ENCODE measurements around the gene KLHL11.
A peak's percentile ranks its signal among the peaks of the same experiment; 100 is the strongest.
"Not testable (repeated sequence)": the region's sequence is repeated elsewhere in the genome, so short reads cannot be mapped to it uniquely, and the experiment has no call there.

The KLHL11 gene

DNA sequence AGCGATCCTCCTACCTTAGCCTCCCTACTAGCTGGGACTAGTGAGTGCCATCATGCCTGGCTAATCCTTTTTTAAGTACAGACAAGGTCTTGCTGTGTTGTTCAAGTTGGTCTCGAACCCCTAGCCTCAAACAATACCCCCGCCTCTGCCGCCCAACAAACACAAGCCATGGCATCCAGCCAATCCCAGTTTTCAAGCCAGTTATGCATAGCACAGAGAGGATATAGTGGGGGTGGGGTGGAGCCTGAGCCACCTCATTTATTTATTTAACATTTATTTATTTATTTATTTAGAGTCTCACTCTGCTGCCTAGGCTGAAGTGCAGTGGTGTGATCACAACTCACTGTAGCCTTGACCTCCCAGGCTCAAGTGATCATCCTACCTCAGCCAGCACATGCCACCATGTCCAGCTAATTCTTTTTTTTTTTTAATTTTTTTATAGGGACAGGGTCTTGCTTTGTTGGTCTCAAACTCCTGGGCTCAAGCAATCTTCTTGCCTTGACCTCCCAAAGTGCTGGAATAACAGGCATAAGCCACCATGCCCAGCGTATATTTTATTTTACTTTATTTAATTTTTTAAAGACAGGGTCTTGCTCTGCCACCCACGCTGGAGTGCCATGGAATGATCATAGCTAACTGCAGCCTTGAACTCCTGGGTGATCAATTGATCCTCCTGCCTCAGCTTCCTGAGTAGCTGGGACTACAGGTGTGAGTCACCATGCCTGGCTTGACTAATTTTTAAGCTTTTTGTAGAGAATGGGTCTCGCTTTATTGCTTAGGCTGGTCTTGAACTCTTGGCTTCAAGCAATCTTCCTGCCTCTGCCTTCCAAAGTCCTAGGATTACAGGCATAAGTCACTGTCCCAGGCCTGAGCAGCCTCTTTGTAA is 26.2 kb upstream of the KLHL11 start:
- H3K4me3 ChIP-seq (replicated peaks; ENCODE audit: low read depth, low read length) = no peak overlapping the region
- TF ChIP-seq, protein P1, sequence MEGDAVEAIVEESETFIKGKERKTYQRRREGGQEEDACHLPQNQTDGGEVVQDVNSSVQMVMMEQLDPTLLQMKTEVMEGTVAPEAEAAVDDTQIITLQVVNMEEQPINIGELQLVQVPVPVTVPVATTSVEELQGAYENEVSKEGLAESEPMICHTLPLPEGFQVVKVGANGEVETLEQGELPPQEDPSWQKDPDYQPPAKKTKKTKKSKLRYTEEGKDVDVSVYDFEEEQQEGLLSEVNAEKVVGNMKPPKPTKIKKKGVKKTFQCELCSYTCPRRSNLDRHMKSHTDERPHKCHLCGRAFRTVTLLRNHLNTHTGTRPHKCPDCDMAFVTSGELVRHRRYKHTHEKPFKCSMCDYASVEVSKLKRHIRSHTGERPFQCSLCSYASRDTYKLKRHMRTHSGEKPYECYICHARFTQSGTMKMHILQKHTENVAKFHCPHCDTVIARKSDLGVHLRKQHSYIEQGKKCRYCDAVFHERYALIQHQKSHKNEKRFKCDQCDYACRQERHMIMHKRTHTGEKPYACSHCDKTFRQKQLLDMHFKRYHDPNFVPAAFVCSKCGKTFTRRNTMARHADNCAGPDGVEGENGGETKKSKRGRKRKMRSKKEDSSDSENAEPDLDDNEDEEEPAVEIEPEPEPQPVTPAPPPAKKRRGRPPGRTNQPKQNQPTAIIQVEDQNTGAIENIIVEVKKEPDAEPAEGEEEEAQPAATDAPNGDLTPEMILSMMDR (IDR thresholded peaks at IDR 0.05; ENCODE audit: low read length, missing control alignments) = no peak
- DNase-seq (ENCODE audit: low read depth) = no peak

DNA sequence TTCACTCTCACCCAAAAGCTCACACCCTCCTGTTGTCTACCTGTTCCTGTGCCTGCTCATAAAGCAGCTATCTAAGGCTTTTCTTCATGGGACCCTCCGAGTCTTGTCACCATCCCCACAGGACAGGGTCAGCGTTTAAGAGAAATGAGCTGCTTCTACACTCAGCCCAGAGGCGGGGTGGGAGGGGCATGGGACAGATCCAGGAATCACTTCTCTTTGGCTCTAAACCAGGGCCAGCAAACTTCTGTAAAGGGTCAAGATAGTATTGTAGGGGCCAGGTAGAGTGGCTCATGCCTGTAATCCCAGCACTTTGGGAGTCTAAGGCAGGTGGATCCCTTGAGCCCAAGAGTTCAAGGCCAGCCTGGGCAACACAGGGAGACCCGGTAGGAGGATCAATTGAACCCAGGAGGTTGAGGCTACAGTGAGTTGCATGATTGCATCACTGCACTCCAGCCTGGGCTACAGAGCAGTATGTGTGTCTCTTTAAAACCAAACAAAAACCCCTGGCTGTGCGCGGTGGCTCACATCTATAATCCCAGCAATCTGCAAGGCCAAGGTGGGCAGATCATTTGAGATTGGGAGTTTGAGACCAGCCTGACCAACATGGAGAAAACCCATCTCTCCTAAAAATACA is 23.2 kb upstream of the KLHL11 start:
- no peak for DNase-seq (ENCODE audit: low read depth)
- no peak overlapping the region for H3K4me3 ChIP-seq (replicated peaks; ENCODE audit: low read depth, low read length)
- TF ChIP-seq, protein P1 (IDR thresholded peaks at IDR 0.05; ENCODE audit: low read length, missing control alignments) = no peak

DNA sequence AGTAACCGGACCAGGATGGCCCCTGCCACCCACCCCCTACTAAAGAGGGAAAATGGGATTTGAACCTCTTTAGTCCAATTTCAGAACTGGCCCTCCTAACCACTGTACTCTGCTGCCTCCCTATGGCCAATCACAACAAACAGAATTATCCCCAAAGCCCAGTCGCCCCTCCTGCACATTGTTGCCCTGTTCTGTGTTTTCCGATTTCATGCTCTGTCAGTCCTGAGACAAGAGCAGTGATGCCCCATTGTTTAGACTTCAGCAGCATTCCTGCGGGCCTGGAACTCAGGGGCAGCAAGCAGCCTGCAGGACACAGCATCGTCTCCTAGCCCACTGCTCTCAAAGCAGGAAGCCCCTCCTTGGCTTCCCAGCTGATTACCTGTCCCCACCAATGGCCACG is 20.5 kb upstream of the KLHL11 start:
- H3K4me3 ChIP-seq (replicated peaks; ENCODE audit: low read depth, low read length) = no peak overlapping the region
- peak; percentile 10 for DNase-seq (ENCODE audit: low read depth)
- TF ChIP-seq, protein P1 (IDR thresholded peaks at IDR 0.05; ENCODE audit: low read length, missing control alignments) = peak; percentile 26

DNA sequence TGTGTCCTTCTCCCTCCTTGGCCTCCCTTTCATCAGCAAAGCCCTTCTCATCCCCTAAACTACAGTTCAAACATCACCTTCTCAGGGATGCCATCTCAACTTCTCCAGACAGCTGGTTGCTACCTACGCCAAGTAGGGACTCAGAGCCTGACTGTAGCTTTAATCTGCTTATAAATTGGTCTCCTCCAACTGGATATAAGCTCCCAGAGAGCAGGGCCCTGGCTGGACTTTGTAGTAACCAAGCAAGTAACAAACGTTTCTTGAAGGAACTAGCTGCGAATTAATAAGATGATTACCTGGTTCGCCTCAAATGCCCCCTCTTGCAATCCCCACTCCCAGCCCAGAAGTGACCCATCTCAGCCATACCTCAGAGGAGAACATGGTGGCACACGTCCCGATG is 17.5 kb upstream of the KLHL11 start:
- TF ChIP-seq, protein P1 (IDR thresholded peaks at IDR 0.05; ENCODE audit: low read length, missing control alignments) = no peak
- H3K4me3 ChIP-seq (replicated peaks; ENCODE audit: low read depth, low read length) = no peak overlapping the region
- DNase-seq (ENCODE audit: low read depth) = no peak

DNA sequence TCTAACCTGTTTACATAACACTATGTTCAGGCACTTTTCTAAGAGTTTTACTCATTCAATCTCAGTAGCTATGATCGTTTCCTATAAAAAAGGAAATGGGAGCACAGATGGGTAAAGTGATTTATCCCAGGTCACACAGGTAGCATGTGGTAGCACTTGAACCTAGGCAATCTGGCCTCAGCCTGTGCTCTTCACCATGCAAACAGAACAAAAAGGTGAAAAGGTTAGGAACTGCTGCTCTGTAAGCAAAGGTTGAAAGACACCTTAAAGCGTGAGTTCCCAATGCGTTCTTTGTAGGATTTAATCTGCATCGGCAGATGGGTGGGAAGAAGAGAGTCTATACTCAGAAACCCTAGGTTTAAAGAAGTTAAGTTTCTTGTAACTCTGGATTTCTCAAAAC is 14.9 kb upstream of the KLHL11 start:
- DNase-seq (ENCODE audit: low read depth) = no peak
- H3K4me3 ChIP-seq (replicated peaks; ENCODE audit: low read depth, low read length) = no peak overlapping the region
- TF ChIP-seq, protein P1 (IDR thresholded peaks at IDR 0.05; ENCODE audit: low read length, missing control alignments) = no peak

DNA sequence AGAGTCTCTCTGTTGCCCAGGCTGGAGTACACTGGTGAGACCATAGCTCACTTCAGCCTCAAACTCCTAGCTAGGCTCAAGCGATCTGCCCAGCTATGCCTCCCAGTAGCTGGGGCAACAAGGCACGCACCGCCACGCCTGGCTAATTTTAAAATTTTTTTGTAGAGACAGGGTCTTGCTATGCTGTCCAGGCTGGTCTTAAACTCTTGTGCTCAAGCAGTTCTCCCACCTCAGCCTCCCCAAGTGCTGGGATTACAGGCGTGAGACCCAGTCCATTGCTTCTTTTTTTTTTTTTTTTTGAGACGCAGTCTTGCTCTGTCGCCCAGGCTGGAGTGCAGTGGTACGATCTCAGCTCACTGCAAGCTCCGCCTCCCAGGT is 9.1 kb upstream of the KLHL11 start:
- DNase-seq (ENCODE audit: low read depth); H3K4me3 ChIP-seq (replicated peaks; ENCODE audit: low read depth, low read length): not testable (repeated sequence)

DNA sequence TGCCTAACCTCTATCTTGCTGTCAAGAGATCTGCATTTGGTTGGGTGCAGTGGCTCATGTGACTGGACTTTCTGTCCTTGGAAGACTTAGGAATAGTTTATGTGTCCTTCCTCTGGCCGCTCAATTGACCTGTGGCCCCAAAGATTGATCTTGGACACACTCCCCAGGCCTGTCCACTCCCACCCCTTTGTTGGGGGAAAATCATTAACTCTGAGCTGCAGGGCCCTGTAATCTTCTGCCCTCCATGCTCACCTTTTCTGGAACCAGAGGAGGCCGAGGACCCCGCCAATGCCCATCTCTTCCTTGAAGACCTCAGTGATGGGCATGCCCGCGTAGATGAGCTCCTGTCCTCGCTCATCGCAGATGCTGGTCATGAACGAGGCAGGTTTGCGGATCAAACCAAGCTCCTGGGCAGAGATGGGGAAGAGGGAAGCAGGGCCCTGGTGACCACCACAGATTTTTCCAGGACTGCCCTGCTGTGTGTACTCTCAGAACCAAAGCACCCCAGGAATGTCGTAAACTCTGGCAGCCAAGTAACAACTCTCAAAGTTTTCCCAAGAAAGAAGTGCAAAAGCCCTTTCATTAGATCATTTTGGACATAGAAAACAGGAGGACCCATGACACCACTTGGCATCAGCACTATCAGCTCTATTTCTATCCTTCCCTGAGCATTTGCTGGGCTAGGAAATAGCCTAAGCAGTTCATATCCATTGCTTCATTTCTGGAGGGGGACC is 8.5 kb upstream of the KLHL11 start:
- no peak for DNase-seq (ENCODE audit: low read depth)
- TF ChIP-seq, protein P1 (IDR thresholded peaks at IDR 0.05; ENCODE audit: low read length, missing control alignments) = no peak
- no peak overlapping the region for H3K4me3 ChIP-seq (replicated peaks; ENCODE audit: low read depth, low read length)

Measured in fibroblast of pulmonary artery (primary cell).